ENCODE results near the gene RER1.

DNA sequence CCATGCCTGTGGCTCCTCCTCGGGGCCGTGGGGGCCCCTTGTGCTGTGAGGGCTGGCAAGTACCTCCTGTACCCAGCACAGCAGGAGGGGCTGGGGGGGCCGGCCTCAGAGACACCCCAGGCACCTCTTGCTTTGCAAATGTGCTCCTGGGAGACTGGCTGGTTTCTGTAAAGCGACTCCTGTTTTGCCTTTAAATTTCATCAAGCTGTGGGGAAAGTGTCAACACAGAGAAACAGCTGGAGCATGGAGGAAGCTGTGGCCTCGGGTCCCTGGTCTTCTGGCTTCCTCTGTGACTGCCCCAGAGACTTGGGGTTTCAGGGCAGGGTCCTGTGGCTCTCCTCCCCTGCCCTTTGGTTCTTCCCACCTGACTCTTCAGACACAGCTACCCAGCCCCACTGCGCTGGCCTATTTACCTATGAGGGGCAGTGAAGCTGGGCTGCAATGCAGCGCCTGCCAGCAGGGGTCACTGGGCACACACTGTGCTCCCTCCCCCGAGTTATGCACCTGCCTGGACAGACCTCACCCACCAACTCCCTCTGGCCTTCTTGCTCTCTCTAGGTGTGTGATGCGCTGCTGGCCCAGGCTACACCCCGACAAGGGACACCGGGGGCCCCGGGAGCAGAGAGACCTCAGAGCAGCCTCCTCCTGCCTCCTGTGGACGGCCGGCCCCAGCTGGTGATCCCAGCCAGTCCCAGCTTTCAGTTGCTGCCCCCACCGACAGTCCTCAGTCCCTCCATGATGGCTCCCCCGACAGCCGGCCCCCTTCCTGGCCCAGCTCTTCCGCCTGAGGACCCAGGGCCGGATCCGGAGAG lies 38.3 kb downstream of the RER1 start:
- TF ChIP-seq, protein P1, sequence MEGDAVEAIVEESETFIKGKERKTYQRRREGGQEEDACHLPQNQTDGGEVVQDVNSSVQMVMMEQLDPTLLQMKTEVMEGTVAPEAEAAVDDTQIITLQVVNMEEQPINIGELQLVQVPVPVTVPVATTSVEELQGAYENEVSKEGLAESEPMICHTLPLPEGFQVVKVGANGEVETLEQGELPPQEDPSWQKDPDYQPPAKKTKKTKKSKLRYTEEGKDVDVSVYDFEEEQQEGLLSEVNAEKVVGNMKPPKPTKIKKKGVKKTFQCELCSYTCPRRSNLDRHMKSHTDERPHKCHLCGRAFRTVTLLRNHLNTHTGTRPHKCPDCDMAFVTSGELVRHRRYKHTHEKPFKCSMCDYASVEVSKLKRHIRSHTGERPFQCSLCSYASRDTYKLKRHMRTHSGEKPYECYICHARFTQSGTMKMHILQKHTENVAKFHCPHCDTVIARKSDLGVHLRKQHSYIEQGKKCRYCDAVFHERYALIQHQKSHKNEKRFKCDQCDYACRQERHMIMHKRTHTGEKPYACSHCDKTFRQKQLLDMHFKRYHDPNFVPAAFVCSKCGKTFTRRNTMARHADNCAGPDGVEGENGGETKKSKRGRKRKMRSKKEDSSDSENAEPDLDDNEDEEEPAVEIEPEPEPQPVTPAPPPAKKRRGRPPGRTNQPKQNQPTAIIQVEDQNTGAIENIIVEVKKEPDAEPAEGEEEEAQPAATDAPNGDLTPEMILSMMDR (conservative IDR thresholded peaks at IDR 0.05) = no peak; the same call in 1 of the 2 replicates
- no peak for TF ChIP-seq ZFX (IDR thresholded peaks at IDR 0.05)

Data from C4-2B (cell line).